Mesendoderm (in vitro differentiated cells): ENCODE results near the gene COPG2. TPM values are rescaled to one million over a fixed set of nuclear protein-coding genes. Genes with fewer than 3 reads are reported as not detected.

ENCODE experiments used
- DNase-seq: peaks from one replicate; pipeline ENCODE4 v3.0.0; 2013
- H2AK5ac ChIP-seq: 2 replicates; pipeline ENCODE4 v1.6.1; 2013; ENCODE audit warnings: low read length, inconsistent platforms
- H2BK120ac ChIP-seq: 2 replicates; pipeline ENCODE4 v1.6.1; 2013; ENCODE audit warnings: low read depth, mild to moderate bottlenecking, low read length, moderate library complexity, mixed read lengths
- H2BK15ac ChIP-seq: replicated peaks from 2 replicates; pipeline ENCODE4 v1.6.1; 2013; ENCODE audit warnings: low read depth, mild to moderate bottlenecking, moderate library complexity
- H2BK5ac ChIP-seq: 2 replicates; pipeline ENCODE4 v1.6.1; 2013; ENCODE audit warnings: low read length, inconsistent platforms
- H3K18ac ChIP-seq: 2 replicates; pipeline ENCODE4 v1.6.1; 2013; ENCODE audit warnings: mild to moderate bottlenecking, low read length, mixed read lengths
- H3K23ac ChIP-seq: one replicate; pipeline ENCODE4 v1.6.1; 2013; ENCODE audit warnings: low read length
- H3K27ac ChIP-seq: 2 replicates; pipeline ENCODE4 v1.5.1; 2013; ENCODE audit warnings: low read depth, mild to moderate bottlenecking, inconsistent platforms, low read length, moderate library complexity
- H3K27me3 ChIP-seq: 2 replicates; pipeline ENCODE4 v1.6.1; 2013; ENCODE audit warnings: low read length, control low read depth, mild to moderate bottlenecking, inconsistent platforms; ENCODE audit not compliant: insufficient read depth, poor library complexity
- H3K36me3 ChIP-seq: 2 replicates; pipeline ENCODE4 v1.6.1; 2013; ENCODE audit warnings: low read length, inconsistent platforms; ENCODE audit not compliant: control insufficient read depth, insufficient read depth
- H3K4ac ChIP-seq: one replicate; pipeline ENCODE4 v1.6.1; 2013; ENCODE audit warnings: low read depth, mild to moderate bottlenecking, low read length, moderate library complexity
- H3K4me1 ChIP-seq: 2 replicates; pipeline ENCODE4 v1.6.1; 2013; ENCODE audit warnings: low read depth, low read length, inconsistent platforms; ENCODE audit not compliant: control insufficient read depth
- H3K4me2 ChIP-seq: 2 replicates; pipeline ENCODE4 v1.6.1; 2013; ENCODE audit warnings: low read length
- H3K4me3 ChIP-seq: 2 replicates; pipeline ENCODE4 v1.5.1; 2013; ENCODE audit warnings: mild to moderate bottlenecking, low read length
- H3K56ac ChIP-seq: one replicate; pipeline ENCODE4 v1.6.1; 2013; ENCODE audit warnings: low read length
- H3K79me1 ChIP-seq: 2 replicates; pipeline ENCODE4 v1.6.1; 2013; ENCODE audit warnings: low read length, inconsistent platforms
- H3K79me2 ChIP-seq: 2 replicates; pipeline ENCODE4 v1.6.1; 2013; ENCODE audit warnings: mild to moderate bottlenecking, low read length; ENCODE audit not compliant: control insufficient read depth, insufficient read depth
- H3K9ac ChIP-seq: 2 replicates; pipeline ENCODE4 v1.6.1; 2013; ENCODE audit warnings: low read length, inconsistent platforms
- H4K5ac ChIP-seq: one replicate; pipeline ENCODE4 v1.6.1; 2013; ENCODE audit warnings: low read length
- H4K8ac ChIP-seq: one replicate; pipeline ENCODE4 v1.6.1; 2013; ENCODE audit warnings: low read depth, mild to moderate bottlenecking, control low read depth, low read length, moderate library complexity
- WGBS: extraction: QIAGEN DNeasy Blood & Tissue Kit; methylation state at CpG from one replicate; pipeline ENCODE4 v1.1.7; 2013; ENCODE audit warnings: low lambda C conversion rate, missing lambda C conversion rate; ENCODE audit not compliant: insufficient coverage; ENCODE audit errors: extremely low coverage; 5-methylcytosine and 5-hydroxymethylcytosine counted together
- polyA plus RNA-seq, 2 experiments: library from polyadenylated mRNA; stranded (reverse); fragments of 200-250 nt; gene quantifications; one replicate each; pipeline ENCODE4 v1.2.3, GENCODE V29; 2013

Gene COPG2, protein sequence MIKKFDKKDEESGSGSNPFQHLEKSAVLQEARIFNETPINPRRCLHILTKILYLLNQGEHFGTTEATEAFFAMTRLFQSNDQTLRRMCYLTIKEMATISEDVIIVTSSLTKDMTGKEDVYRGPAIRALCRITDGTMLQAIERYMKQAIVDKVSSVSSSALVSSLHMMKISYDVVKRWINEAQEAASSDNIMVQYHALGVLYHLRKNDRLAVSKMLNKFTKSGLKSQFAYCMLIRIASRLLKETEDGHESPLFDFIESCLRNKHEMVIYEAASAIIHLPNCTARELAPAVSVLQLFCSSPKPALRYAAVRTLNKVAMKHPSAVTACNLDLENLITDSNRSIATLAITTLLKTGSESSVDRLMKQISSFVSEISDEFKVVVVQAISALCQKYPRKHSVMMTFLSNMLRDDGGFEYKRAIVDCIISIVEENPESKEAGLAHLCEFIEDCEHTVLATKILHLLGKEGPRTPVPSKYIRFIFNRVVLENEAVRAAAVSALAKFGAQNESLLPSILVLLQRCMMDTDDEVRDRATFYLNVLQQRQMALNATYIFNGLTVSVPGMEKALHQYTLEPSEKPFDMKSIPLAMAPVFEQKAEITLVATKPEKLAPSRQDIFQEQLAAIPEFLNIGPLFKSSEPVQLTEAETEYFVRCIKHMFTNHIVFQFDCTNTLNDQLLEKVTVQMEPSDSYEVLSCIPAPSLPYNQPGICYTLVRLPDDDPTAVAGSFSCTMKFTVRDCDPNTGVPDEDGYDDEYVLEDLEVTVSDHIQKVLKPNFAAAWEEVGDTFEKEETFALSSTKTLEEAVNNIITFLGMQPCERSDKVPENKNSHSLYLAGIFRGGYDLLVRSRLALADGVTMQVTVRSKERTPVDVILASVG
- 24.5 TPM for polyA plus RNA-seq (2013, experiment 1 of 2)
- polyA plus RNA-seq (2013, experiment 2 of 2), result 25.0 TPM

DNA sequence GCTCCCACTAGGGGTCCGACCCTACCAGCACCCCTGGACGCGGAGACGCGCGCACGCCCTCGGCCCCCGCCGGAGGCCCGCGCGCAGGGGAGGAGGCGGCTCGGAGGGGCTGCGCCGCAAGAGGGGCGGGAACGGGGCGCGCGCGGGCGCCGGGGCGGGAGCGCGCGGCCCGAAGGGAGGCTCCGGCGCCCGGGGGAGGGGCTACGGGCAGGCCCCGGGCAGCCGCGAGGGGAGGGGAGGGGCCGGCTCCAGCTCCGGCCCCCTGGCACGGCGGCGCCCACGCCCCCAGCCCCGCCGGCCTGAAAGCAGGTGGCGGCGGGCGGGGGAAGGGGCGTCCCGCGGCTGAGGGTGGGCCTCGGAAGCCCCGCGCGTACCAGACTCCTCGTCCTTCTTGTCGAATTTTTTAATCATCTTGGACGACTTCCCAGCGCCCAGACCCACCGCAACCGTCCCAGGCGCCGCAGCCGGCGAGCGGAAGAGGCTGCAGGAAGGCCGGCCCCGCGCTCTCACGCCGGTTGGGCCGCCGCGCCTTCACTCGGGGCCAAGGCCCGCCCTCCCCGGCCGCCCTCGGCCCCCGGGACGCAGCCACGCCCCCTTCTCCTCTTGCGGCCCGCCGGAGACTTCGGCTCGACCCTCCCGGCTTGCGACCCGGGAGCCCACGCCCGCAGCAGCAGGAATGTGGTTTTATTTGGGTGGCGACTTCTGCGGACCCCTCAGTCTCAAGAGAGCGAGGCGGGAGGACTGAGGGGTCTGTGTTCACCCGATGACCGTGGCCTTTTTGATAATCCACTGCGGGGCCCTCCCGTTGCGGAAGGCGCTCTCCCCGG lies at the start of gene COPG2:
TSS of gene COPG2 (minus strand) at position 491 of the 827 bp plus-strand sequence. CDS start at position 411, 80 bp downstream.
- peak within 1 kb of the TSS; percentile 23 for H3K4ac ChIP-seq
- no peak within 1 kb of the TSS for H4K5ac ChIP-seq
- peak within 1 kb of the TSS; percentile 98 for H3K4me2 ChIP-seq
- DNase-seq, result peak; percentile 89
- no peaks in the 10 kb centered on the region for H3K27me3 ChIP-seq
- H3K79me1 ChIP-seq, result no peaks in the 10 kb centered on the region
- H3K36me3 ChIP-seq, result no peaks in the 10 kb centered on the region
- H2BK5ac ChIP-seq, result no peak within 1 kb of the TSS
- no CpG with 5 or more reads among the region's 103 CpGs for WGBS
- H3K9ac ChIP-seq, result peak within 1 kb of the TSS; percentile 91
- H3K27ac ChIP-seq, result peak within 1 kb of the TSS; percentile 84
- peak within 1 kb of the TSS; percentile 83 for H3K4me3 ChIP-seq
- no peak within 1 kb of the TSS for H2BK120ac ChIP-seq
- no peak within 1 kb of the TSS for H2AK5ac ChIP-seq
- H2BK15ac ChIP-seq, result no peak within 1 kb of the TSS
- H3K4me1 ChIP-seq, result peaks cover 1% of the 10 kb centered on the region
- no peak within 1 kb of the TSS for H3K23ac ChIP-seq
- no peaks in the 10 kb centered on the region for H3K79me2 ChIP-seq
- H3K56ac ChIP-seq, result peak within 1 kb of the TSS; percentile 91
- no peak within 1 kb of the TSS for H4K8ac ChIP-seq
- peak within 1 kb of the TSS; percentile 96 for H3K18ac ChIP-seq

DNA sequence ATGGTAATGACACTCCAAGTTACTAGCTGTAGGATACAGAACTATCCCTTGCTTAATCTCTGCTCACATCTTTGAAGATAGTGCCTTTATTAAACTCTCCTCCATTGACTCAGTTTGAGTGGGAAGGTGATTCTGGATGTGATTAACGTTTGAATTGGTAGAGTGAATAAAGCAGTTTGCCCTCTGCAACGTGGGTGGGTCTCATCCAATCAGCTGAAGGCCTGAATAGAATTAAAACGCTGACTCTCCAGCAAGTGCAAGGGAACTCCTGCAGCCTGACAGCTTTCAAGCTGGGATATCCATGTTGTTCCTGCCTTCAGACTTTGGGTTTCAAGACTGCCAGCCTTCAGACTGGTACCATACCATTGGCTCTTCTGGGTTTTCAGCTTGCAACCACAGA lies 43.9 kb upstream of the COPG2 start:
- H3K27ac ChIP-seq, result no peak overlapping the region
- no peak overlapping the region for H3K18ac ChIP-seq
- H2BK15ac ChIP-seq, result no peak overlapping the region
- H3K27me3 ChIP-seq, result no peaks in the 10 kb centered on the region
- no peak overlapping the region for H4K8ac ChIP-seq
- no CpG with 5 or more reads among the region's 3 CpGs for WGBS
- H2BK120ac ChIP-seq, result no peak overlapping the region
- H4K5ac ChIP-seq, result no peak overlapping the region
- no peaks in the 10 kb centered on the region for H3K36me3 ChIP-seq
- H3K4me3 ChIP-seq, result no peak overlapping the region
- DNase-seq, result no peak
- no peak overlapping the region for H3K4me2 ChIP-seq
- H3K79me1 ChIP-seq, result no peaks in the 10 kb centered on the region
- H2BK5ac ChIP-seq, result no peak overlapping the region
- no peaks in the 10 kb centered on the region for H3K79me2 ChIP-seq
- no peak overlapping the region for H3K56ac ChIP-seq
- H3K4ac ChIP-seq, result no peak overlapping the region
- H3K23ac ChIP-seq, result no peak overlapping the region
- no peak overlapping the region for H3K9ac ChIP-seq
- no peak overlapping the region for H2AK5ac ChIP-seq
- no peaks in the 10 kb centered on the region for H3K4me1 ChIP-seq

DNA sequence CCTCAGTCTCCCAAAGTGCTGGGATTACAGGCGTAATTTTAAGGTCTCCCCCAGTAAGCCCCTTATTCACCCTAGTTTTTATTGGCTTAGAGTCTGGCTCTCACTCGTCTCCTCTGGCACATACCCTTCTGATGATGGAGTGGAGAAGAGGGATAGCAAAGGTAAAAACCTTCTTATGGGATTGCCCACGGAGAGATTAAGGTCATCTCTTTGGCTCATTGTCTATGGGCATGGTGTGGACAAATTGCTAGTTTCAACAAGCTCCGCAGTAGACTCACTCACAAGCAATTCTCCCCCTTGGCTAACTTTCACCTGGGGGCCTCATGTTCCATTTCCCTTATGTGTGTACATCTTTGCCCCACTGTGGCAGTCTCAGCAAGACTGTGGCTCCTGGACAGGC lies 40.2 kb upstream of the COPG2 start:
- no CpG with 5 or more reads among the region's 4 CpGs for WGBS
- Histone ChIP-seq H3K4me1 (no peaks in the 10 kb centered on the region), H2BK5ac (no peak overlapping the region), H2AK5ac (no peak overlapping the region), H3K27me3 (no peaks in the 10 kb centered on the region), H3K56ac (no peak overlapping the region), H3K79me2 (no peaks in the 10 kb centered on the region), H3K36me3 (no peaks in the 10 kb centered on the region), H3K23ac (no peak overlapping the region), H3K79me1 (no peaks in the 10 kb centered on the region), H4K8ac (no peak overlapping the region), H4K5ac (no peak overlapping the region), H3K4ac (no peak overlapping the region), H3K4me3 (no peak overlapping the region), H3K4me2 (no peak overlapping the region), H3K18ac (no peak overlapping the region), H3K27ac (no peak overlapping the region), H2BK15ac (no peak overlapping the region), H2BK120ac (no peak overlapping the region), H3K9ac (no peak overlapping the region)
- no peak for DNase-seq

DNA sequence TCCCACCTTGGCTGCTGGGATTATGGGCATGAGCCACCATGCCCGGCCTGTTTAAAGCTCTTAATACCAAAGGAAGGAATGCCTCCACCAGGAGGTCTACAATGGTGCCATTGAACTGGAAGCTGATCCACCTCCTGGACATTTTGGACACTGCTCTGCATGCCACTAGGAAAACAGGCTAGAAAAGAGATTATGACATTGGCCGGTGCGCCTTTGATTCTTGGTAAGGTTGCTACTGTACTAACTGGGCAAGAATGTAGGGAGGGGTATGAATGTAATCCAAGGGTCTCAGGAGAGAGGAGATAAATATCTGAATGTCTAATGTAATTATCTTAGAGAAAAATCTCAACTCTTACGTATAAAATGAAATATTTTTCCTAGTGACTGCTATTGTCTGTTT lies 39.5 kb upstream of the COPG2 start:
- Histone ChIP-seq H3K56ac (no peak overlapping the region), H3K36me3 (no peaks in the 10 kb centered on the region), H4K8ac (no peak overlapping the region), H2BK120ac (no peak overlapping the region), H2BK15ac (no peak overlapping the region), H3K27ac (no peak overlapping the region), H2BK5ac (no peak overlapping the region), H3K23ac (no peak overlapping the region), H3K4me1 (no peaks in the 10 kb centered on the region), H3K79me1 (no peaks in the 10 kb centered on the region), H3K4me3 (no peak overlapping the region), H3K27me3 (no peaks in the 10 kb centered on the region), H3K4me2 (no peak overlapping the region), H3K18ac (no peak overlapping the region), H4K5ac (no peak overlapping the region), H3K79me2 (no peaks in the 10 kb centered on the region), H3K9ac (no peak overlapping the region), H2AK5ac (no peak overlapping the region), H3K4ac (no peak overlapping the region)
- no CpG with 5 or more reads among the region's 4 CpGs for WGBS
- no peak for DNase-seq

DNA sequence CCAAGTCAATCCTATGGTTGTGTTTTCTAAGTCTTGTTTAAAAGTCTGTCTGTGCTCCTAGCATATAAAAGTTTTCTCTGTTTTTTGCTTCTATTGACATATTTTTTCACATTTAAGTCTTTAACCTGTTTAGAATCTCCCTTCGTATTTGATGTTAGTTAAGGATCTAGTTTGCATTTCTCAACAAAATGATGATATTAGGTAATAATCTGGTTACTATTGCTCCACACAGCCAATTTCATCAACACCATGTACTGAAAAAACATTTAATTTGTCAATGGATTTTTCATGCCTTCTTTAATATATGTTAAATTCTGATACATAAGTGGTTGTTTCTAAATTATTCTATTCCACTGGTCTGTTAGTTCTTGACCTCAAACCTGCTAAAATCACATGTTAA lies 35.3 kb upstream of the COPG2 start:
- H3K23ac ChIP-seq, result no peak overlapping the region
- no peak overlapping the region for H3K9ac ChIP-seq
- H3K4ac ChIP-seq, result no peak overlapping the region
- H3K4me3 ChIP-seq, result no peak overlapping the region
- H3K36me3 ChIP-seq, result no peaks in the 10 kb centered on the region
- H2BK120ac ChIP-seq, result no peak overlapping the region
- no peak for DNase-seq
- no peak overlapping the region for H2BK5ac ChIP-seq
- no peak overlapping the region for H3K4me2 ChIP-seq
- H2AK5ac ChIP-seq, result no peak overlapping the region
- no peaks in the 10 kb centered on the region for H3K79me1 ChIP-seq
- no CpG with 5 or more reads among the region's 1 CpG for WGBS
- no peaks in the 10 kb centered on the region for H3K27me3 ChIP-seq
- H3K27ac ChIP-seq, result no peak overlapping the region
- no peaks in the 10 kb centered on the region for H3K4me1 ChIP-seq
- no peak overlapping the region for H2BK15ac ChIP-seq
- H3K18ac ChIP-seq, result no peak overlapping the region
- no peak overlapping the region for H4K5ac ChIP-seq
- no peak overlapping the region for H3K56ac ChIP-seq
- H3K79me2 ChIP-seq, result no peaks in the 10 kb centered on the region
- no peak overlapping the region for H4K8ac ChIP-seq
